Brain microvascular endothelial cell (primary cell): ENCODE results near the gene LSM14B.
A peak's percentile ranks its signal among the peaks of the same experiment; 100 is the strongest.

Experiments used
- DNase-seq: peaks from one replicate; pipeline ENCODE4 v3.0.0-alpha.2; 2020
- H3K27ac ChIP-seq: fragments of 250-450 bp; sonication (Bioruptor Pico); 2 replicates; pipeline ENCODE4 v1.5.1; 2020; ENCODE audit warnings: mild to moderate bottlenecking, moderate library complexity
- H3K27me3 ChIP-seq: fragments of 250-450 bp; sonication (Bioruptor Pico); replicated peaks from 2 replicates; pipeline ENCODE4 v1.5.1; 2020; ENCODE audit warnings: mild to moderate bottlenecking
- H3K36me3 ChIP-seq: fragments of 250-450 bp; sonication (Bioruptor Pico); replicated peaks from 2 replicates; pipeline ENCODE4 v1.5.1; 2020; ENCODE audit warnings: mild to moderate bottlenecking
- H3K4me3 ChIP-seq: 2 replicates; pipeline ENCODE4 v1.5.1; 2011; ENCODE audit warnings: low read depth, mild to moderate bottlenecking, control low read depth, low read length, moderate library complexity
- in situ Hi-C: cut with HindIII; loops from 2 replicates; pipeline ENCODE4 v1.10.0; 2017; ENCODE audit warnings: low sequenced_read_pairs, low pct_ligation_motif_present
- TF ChIP-seq, protein P1 (sequence below): IDR thresholded peaks from 2 replicates; pipeline ENCODE4 v1.5.1; 2011; ENCODE audit warnings: low read depth, mild to moderate bottlenecking, moderate library complexity, low read length, control low read depth, inconsistent platforms; ENCODE audit errors: missing control alignments

Gene LSM14B

DNA sequence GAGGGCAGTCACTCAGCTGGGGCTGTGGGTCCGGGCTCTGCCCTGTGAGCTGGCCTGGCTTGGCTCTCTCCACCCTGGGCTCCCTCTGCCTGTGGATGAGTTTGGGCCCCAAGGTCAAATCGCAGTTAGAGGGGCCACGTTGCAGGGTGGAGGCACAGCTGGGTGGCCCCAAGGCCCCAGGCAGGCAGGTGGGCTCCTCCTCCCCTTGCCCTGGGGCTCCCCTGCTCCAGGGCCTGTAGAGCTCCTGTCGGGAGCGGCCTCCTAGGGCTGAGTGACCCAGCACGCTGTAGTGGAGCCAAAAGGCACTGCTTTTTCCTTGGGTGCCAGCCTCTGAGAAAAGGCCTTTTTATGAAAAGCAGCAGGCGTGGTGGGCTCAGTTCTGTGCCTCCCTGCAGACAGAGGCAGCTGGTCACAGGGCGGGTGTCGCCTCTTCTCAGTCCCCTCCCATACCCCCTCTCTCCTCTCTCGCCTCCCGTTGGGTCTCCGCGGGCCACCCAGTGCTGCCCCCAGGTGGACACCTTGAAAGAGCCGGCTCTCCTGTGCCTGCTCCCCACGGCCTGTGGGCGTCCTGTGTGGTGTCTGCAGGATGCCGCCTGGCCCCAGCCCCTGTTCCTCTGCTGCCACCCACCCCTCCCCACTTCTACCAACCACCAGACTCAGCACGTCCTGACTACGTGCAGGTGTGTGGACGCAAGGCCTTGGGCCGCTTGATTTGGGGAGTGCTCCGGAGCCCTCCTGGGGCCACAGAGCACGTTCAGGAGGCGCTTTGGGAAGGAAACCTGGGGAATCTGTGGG is 34.5 kb downstream of the LSM14B start:
- Histone ChIP-seq H3K36me3 (peaks cover 2% of the 10 kb centered on the region), H3K4me3 (no peak overlapping the region), H3K27ac (no peak overlapping the region), H3K27me3 (no peaks in the 10 kb centered on the region)
- DNase-seq = peak; percentile 42
- TF ChIP-seq, protein P1, sequence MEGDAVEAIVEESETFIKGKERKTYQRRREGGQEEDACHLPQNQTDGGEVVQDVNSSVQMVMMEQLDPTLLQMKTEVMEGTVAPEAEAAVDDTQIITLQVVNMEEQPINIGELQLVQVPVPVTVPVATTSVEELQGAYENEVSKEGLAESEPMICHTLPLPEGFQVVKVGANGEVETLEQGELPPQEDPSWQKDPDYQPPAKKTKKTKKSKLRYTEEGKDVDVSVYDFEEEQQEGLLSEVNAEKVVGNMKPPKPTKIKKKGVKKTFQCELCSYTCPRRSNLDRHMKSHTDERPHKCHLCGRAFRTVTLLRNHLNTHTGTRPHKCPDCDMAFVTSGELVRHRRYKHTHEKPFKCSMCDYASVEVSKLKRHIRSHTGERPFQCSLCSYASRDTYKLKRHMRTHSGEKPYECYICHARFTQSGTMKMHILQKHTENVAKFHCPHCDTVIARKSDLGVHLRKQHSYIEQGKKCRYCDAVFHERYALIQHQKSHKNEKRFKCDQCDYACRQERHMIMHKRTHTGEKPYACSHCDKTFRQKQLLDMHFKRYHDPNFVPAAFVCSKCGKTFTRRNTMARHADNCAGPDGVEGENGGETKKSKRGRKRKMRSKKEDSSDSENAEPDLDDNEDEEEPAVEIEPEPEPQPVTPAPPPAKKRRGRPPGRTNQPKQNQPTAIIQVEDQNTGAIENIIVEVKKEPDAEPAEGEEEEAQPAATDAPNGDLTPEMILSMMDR = peak; percentile 88
- in situ Hi-C loops = no loop called here

DNA sequence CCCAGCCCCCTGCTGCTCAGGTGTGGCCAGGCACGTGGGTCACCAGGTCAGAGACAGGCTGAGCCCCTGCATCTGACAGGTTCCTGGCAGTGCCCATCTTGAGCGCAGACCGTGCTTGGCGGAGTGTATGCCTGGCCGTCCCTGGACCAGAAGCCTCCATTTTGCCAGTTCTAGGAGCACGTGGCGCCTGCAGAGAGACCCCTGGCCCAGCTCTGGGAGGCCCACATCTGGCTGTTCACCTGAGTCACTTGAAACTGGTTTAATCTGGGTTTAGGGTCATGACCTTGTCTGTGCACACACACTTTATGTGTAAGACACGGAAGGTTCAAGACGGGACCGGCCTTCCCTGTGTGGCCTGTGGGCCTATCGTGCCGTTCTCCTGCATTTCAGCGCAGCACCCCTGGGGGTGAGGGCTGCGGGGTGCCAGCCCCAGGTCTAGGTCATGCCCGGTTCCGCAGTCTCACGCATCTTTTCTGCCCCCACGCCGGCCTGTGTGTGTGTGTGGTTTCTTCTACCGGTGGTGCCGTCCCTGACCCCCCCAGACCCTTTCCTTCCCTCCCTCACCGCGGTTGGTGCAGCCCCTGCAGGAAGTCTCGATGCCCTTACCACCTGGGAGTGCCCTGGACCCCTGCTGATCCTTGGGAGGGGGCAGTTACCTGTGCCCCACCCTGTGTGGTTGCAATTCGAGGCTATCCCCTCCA is 35.3 kb downstream of the LSM14B start:
- H3K36me3 ChIP-seq = peaks cover 2% of the 10 kb centered on the region
- in situ Hi-C loops = no loop called here
- H3K27me3 ChIP-seq = no peaks in the 10 kb centered on the region
- H3K27ac ChIP-seq = no peak overlapping the region
- TF ChIP-seq, protein P1 = no peak
- DNase-seq = no peak
- no peak overlapping the region for H3K4me3 ChIP-seq

DNA sequence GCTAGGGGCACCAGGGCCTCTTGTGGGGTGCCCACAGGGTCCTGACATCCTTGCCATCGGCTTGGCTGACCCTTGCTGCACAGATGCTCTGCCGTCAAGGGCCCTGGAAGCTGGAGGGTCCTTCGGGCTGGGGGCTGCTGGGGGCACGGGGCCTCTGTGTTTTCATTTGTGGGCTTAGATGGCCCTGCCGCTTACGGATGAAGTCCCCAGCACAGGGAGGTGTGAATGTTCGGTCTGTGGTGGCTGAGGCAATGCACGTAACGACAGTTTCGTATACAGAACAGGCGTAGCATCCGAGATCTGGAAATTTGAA is 35.8 kb downstream of the LSM14B start:
- in situ Hi-C loops = no loop called here
- Histone ChIP-seq H3K4me3 (no peak overlapping the region), H3K27me3 (no peaks in the 10 kb centered on the region), H3K36me3 (peaks cover 7% of the 10 kb centered on the region), H3K27ac (no peak overlapping the region)
- TF ChIP-seq, protein P1 = no peak
- DNase-seq = no peak

DNA sequence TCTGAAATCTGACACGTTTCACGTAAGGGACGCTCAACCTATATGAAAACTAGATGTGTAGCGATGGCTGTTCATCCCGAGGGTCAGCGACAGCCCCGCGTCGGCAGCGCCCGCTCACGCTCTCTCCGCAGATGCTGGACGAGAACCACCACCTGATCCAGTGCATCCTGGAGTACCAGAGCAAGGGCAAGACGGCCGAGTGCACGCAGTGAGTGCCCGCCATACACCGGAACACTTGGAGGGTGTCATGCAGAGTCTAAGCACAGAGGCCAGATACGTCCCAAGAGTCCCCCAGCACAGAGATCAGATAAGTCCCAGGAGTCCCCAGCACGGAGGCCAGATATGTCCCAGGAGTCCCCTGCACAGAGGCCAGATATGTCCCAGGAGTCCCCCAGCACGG is 36.3 kb downstream of the LSM14B start:
- Histone ChIP-seq H3K36me3 (peaks cover 8% of the 10 kb centered on the region), H3K4me3 (no peak overlapping the region), H3K27ac (no peak overlapping the region), H3K27me3 (no peaks in the 10 kb centered on the region)
- in situ Hi-C loops = no loop called here
- TF ChIP-seq, protein P1 = no peak
- no peak for DNase-seq

DNA sequence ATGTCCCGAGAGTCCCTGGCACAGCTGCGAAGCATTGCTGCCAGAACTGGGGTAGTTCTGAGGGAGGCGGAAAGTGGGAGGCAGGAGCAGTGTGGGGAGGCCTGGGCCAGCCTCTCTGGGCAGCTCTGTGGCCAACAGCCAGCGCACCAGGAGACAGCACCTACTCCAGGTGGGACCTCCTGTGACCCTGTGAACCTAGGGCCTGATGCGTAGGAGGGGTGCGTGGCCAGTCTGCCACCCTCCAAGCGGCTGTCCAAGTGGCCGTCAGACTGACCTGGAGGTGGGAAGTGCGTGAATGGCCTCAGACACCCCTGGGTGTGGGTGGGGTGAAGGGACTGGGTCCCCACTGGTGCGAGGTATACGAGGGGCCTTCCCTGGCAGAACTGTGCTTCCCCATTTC is 36.8 kb downstream of the LSM14B start:
- TF ChIP-seq, protein P1 = no peak

More for the DNA sequence above, 36.8 kb downstream of the LSM14B start:
- no peak for DNase-seq
- Histone ChIP-seq H3K36me3 (peaks cover 12% of the 10 kb centered on the region), H3K27me3 (no peaks in the 10 kb centered on the region), H3K4me3 (no peak overlapping the region), H3K27ac (no peak overlapping the region)
- in situ Hi-C loops = no loop called here
